HG03460 (cell line): Measurements from ENCODE around the gene SPP2.

Experiments
- ATAC-seq: cut with Tn5 transposase; IDR thresholded peaks from one replicate; pipeline ENCODE4 v1.9.1; 2021; ENCODE audit not compliant: unreplicated experiment

Gene SPP2, protein sequence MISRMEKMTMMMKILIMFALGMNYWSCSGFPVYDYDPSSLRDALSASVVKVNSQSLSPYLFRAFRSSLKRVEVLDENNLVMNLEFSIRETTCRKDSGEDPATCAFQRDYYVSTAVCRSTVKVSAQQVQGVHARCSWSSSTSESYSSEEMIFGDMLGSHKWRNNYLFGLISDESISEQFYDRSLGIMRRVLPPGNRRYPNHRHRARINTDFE

DNA sequence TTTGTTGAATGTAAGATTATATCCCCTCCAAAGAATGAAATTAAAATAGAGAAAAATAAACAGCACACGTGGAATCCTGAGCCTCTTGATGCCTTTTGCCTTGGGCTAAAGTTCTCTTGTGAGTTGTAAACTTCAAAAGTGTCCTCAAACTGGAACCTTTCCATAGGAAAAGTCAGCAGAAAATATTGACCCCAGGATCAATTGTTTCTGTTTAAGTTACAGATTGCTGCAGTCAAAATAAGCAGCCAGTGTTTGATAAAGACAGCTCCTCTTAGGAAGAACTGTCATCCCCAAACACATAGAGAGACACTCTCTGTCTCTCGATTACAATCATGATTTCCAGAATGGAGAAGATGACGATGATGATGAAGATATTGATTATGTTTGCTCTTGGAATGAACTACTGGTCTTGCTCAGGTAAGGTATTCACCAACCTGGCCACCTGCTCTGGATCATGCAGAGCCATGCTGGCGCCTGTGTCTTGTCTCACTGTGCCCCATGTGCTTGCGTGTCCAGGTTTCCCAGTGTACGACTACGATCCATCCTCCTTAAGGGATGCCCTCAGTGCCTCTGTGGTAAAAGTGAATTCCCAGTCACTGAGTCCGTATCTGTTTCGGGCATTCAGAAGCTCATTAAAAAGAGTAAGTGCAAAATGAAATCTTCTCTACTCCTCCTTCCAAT lies at the start of gene SPP2:
SPP2 (plus strand) TSS at position 248 of the 681 bp plus-strand sequence; CDS start at position 333, 85 bp downstream.
- no peak for ATAC-seq

- no peak for ATAC-seq
These were observed 48.9 kb upstream of the SPP2 start for GRCh38 chr2:234001380-234002160.

DNA sequence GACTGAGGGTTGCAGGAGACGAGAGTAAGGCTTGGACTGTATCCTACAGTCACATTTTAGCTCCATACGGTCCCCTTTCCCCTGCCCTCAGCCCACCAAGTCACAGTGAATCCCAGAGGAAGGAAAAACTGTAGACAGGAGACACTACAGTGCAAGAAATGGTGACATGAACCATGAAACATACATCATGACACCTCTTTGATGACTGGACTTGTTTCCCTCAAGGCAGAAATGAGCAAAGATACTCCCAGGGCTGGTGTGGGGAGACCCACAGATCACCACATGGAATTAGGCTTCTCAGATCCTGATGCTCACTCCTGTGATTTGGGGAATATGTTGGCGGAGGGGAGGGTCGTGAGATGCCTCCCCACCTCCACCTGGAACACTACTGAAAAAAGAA lies 48.2 kb upstream of the SPP2 start:
- no peak for ATAC-seq

DNA sequence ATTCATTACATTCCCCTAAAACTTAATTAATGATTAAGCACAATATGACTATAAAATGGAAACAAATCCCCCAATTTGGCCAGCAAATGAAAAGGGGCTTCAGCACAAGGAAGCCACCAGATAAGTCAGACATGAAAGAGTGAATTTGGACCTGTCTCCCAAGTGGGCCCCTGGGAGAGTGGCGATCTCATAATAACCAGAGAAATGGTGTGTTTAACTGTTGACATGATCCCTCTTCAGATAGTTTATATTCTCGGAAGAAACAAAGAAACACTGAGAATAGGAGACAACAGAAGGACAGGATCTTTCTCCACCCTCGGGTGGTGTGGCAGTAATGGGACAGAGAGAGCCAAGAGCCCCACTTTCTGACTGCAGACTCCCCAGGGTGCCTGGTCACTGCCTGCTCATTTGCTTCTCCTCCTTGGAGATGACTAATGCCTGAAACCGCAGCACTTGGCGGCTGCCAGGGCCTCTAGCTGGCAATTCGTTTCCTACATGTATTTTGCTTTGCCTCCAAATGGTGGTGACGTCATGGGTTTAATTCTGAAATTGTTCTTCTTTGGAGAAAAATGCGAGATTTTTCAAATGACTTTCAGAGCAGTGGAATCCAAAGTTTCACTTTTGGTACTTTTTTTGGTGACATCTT lies 46.4 kb upstream of the SPP2 start:
- ATAC-seq, result no peak

- ATAC-seq, result no peak
These were observed 45.4 kb upstream of the SPP2 start for GRCh38 chr2:234005126-234005525.

GRCh38 chr2:234006501-234006900 lies 44.0 kb upstream of the SPP2 start:
- ATAC-seq, result no peak

GRCh38 chr2:234014427-234014826 lies 36.1 kb upstream of the SPP2 start:
- no peak for ATAC-seq

GRCh38 chr2:234015861-234016260 lies 34.6 kb upstream of the SPP2 start:
- ATAC-seq, result no peak

DNA sequence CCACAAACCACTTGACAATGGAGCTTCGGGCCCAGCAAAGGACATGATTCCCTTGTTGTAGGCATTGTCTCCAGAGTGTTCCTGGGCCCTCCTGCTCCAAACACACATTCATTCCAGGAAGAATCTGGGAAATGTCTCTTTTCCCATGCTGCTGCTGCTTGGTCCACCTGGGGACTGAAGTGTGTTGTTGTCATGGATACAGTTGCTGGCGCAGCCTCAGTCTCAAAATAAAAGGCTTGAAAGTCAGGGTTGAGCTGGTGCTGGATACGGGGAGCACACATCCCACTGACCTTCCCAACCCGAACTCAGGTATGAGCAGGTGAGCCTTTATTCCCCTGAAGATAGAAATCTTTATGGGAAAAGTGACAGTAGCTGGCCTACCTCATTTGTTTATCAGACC lies 30.6 kb upstream of the SPP2 start:
- ATAC-seq, result no peak

DNA sequence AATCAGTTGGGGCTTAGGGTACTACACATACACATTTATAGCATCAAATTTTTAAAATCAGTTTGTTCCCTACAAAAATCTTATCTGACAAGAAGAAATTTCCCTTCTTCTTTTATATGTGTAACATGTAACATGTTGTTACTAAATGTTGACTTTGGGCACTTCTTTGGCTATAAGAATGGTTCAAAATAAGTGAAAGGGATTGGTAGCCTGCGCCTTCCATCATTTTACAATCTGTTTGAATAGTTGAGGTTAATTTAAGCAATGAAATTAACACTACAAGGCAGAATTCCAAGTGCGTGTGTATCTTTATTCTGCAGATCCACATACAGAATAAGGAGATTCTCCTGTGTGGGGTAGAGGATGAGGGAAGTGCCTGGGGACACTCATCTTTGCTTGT lies 30.2 kb upstream of the SPP2 start:
- no peak for ATAC-seq

DNA sequence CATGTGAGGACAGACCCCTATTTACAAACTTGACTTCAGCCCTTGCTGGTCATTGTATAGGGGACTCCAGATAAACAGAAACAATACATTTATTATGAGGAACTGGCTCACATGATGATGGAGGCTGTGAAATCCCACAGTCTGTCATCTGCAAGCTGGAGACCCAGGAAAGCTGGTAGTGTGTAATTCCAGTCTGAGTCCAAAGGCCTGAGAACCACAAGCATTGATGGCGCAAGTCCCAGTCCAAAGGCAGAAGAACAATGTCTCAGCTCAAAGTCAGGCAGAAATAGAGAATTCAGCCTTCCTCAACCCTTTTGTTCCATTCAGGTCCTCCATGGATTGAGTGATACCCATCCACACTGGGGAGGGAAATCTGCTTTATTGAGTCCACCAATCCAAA lies 28.1 kb upstream of the SPP2 start:
- no peak for ATAC-seq

GRCh38 chr2:234024304-234024703 lies 26.2 kb upstream of the SPP2 start:
- ATAC-seq, result no peak

DNA sequence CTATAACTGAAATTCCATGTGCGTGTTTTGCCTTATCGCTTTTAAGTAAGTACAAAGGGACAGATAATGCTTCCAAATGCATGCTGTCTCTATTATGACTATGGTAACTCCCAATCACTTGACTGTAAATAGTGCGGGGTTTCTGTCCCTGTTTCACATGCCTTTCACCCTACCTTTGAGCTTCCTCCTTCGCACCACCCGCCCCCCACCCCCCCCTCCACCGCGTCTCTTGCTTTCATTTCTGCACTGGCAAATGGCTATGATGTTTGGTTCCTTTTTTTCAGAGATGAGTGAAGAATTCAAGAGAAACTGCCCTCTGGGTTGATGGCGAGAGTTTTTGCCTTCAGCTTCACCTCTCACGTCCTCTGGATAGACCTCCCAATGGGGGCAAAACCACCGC lies 25.0 kb upstream of the SPP2 start:
- no peak for ATAC-seq

DNA sequence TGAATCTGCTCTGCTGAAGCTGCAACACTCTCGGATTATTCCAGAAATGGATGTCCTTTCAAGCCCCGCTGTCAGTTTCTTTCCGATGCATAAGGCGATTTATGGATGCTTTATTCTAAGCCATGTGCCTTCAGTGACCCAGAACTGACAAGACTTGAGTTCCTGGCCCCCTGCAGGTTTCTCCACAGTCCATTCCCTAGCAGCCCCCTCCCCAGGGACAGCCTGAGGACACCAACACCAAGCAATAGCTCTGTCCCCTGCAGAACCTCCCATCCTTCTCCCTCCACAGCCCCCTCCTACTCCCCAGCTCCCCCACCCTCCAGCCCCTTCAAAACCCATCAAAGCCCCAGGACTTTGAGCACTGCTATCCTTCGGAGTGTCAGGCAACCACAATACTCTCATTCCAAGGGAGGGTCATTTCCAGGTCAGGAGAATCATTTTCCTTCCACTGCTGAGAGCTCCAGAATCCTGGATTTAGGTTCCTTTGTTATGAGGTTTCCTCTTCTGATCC lies 24.6 kb upstream of the SPP2 start:
- ATAC-seq, result no peak

GRCh38 chr2:234026693-234027254 lies 23.7 kb upstream of the SPP2 start:
- no peak for ATAC-seq

GRCh38 chr2:234027641-234028040 lies 22.9 kb upstream of the SPP2 start:
- ATAC-seq, result no peak

DNA sequence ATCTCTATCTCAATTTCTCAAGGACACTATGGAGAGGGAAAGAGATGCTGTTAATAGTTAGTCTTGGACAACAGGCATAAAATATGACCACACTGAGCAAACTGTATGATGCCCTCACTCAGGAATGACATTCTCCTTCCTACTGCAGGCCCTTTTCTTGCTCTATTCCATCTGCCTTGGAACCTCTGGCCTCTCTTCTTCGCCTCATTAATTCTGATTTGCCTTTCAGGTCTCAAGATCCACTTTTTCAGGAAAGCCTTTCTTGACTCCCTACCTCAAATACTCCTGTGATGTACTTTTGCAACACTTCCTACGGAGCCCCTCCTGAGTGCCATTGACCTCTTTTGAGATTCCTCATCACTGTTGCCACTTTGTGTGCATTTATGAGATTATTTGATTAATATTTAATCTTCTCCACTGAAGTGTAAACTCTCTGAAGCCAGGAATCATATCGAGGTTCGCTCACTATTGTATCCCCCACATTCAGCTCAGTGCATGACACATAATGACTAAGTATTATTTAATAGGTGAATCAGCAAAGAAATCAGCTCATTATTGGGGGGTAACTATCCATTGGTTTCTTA lies 21.3 kb upstream of the SPP2 start:
- no peak for ATAC-seq

GRCh38 chr2:234031207-234031606 lies 19.3 kb upstream of the SPP2 start:
- ATAC-seq, result no peak

GRCh38 chr2:234032279-234032856 lies 18.1 kb upstream of the SPP2 start:
- no peak for ATAC-seq

GRCh38 chr2:234033174-234033573 lies 17.3 kb upstream of the SPP2 start:
- no peak for ATAC-seq
